HEK293 (cell line): ENCODE data around the gene KCNRG.

Source experiments
- BCL11B ChIP-seq: fragments of 450-650 bp; formaldehyde crosslinking; IDR thresholded peaks from 2 replicates; pipeline ENCODE4 v1.5.1; 2016; ENCODE audit warnings: low read depth, missing biosample characterization, missing genetic modification characterization
- EGR2 ChIP-seq: fragments of 450-650 bp; formaldehyde crosslinking; IDR thresholded peaks from 2 replicates; pipeline ENCODE4 v1.5.1; 2016; ENCODE audit warnings: low read depth, missing biosample characterization, missing genetic modification characterization
- GFI1B ChIP-seq: fragments of 450-650 bp; formaldehyde crosslinking; IDR thresholded peaks from 2 replicates; pipeline ENCODE4 v1.5.1; 2016; ENCODE audit warnings: missing biosample characterization, missing genetic modification characterization
- GLI2 ChIP-seq: fragments of 450-650 bp; formaldehyde crosslinking; IDR thresholded peaks from 2 replicates; pipeline ENCODE4; 2017; ENCODE audit warnings: missing biosample characterization, missing genetic modification characterization, low read depth, borderline replicate concordance
- HOXC10 ChIP-seq: sonication (generic); formaldehyde crosslinking; IDR thresholded peaks from 2 replicates; pipeline ENCODE4 v1.8.1; 2023; ENCODE audit warnings: mild to moderate bottlenecking, missing genetic modification reagents
- HOXD13 ChIP-seq: sonication (generic); formaldehyde crosslinking; IDR thresholded peaks from 2 replicates; pipeline ENCODE4 v1.8.0; 2022; ENCODE audit warnings: missing genetic modification reagents, borderline replicate concordance
- KLF10 ChIP-seq: fragments of 450-650 bp; IDR thresholded peaks from 2 replicates; pipeline ENCODE4 v1.5.1; 2018; ENCODE audit warnings: missing biosample characterization, mild to moderate bottlenecking, missing genetic modification characterization
- WT1 ChIP-seq: fragments of 450-650 bp; formaldehyde crosslinking; IDR thresholded peaks from 2 replicates; pipeline ENCODE4 v1.5.1; 2016; ENCODE audit warnings: missing biosample characterization, missing genetic modification characterization
- YY2 ChIP-seq: fragments of 450-650 bp; formaldehyde crosslinking; IDR thresholded peaks from 2 replicates; pipeline ENCODE4 v1.5.1; 2016; ENCODE audit warnings: missing biosample characterization, missing genetic modification characterization
- ZFP3 ChIP-seq: fragments of 450-650 bp; formaldehyde crosslinking; IDR thresholded peaks from 2 replicates; pipeline ENCODE4 v1.5.1; 2016; ENCODE audit warnings: low read depth, missing biosample characterization, missing genetic modification characterization
- ZNF157 ChIP-seq: fragments of 450-650 bp; formaldehyde crosslinking; IDR thresholded peaks from 2 replicates; pipeline ENCODE4 v1.5.1; 2016; ENCODE audit warnings: missing biosample characterization, missing genetic modification characterization
- ZNF169 ChIP-seq: fragments of 450-650 bp; formaldehyde crosslinking; IDR thresholded peaks from 2 replicates; pipeline ENCODE4 v1.5.1; 2016; ENCODE audit warnings: missing biosample characterization, missing genetic modification characterization
- ZNF214 ChIP-seq: fragments of 450-650 bp; formaldehyde crosslinking; IDR thresholded peaks from 2 replicates; pipeline ENCODE4 v1.5.1; 2017; ENCODE audit warnings: missing biosample characterization, mild to moderate bottlenecking, missing genetic modification characterization, borderline replicate concordance
- ZNF221 ChIP-seq: fragments of 450-650 bp; formaldehyde crosslinking; IDR thresholded peaks from 2 replicates; pipeline ENCODE4 v1.5.1; 2017; ENCODE audit warnings: missing biosample characterization, missing genetic modification characterization, borderline replicate concordance
- ZNF404 ChIP-seq: fragments of 450-650 bp; formaldehyde crosslinking; IDR thresholded peaks from 2 replicates; pipeline ENCODE4 v1.5.1; 2017; ENCODE audit warnings: missing biosample characterization, missing genetic modification characterization
- ZNF426 ChIP-seq: fragments of 450-650 bp; formaldehyde crosslinking; IDR thresholded peaks from 2 replicates; pipeline ENCODE4 v1.5.1; 2017; ENCODE audit warnings: missing biosample characterization, missing genetic modification characterization, mild to moderate bottlenecking, inconsistent platforms, moderate library complexity
- ZNF621 ChIP-seq: fragments of 450-650 bp; formaldehyde crosslinking; IDR thresholded peaks from 2 replicates; pipeline ENCODE4 v1.5.1; 2017; ENCODE audit warnings: missing biosample characterization, missing genetic modification characterization
- ZNF626 ChIP-seq: fragments of 450-650 bp; sonication (Bioruptor Pico); formaldehyde crosslinking; IDR thresholded peaks from 2 replicates; pipeline ENCODE4 v1.5.1; 2018; ENCODE audit warnings: missing biosample characterization, missing genetic modification characterization, inconsistent platforms
- ZNF629 ChIP-seq: fragments of 450-650 bp; formaldehyde crosslinking; IDR thresholded peaks from 2 replicates; pipeline ENCODE4 v1.5.1; 2017; ENCODE audit warnings: missing biosample characterization, missing genetic modification characterization
- ZNF792 ChIP-seq: fragments of 450-650 bp; formaldehyde crosslinking; IDR thresholded peaks from 2 replicates; pipeline ENCODE4 v1.5.1; 2016; ENCODE audit warnings: missing biosample characterization, missing genetic modification characterization
- TF ChIP-seq, protein P1 (sequence below): sonication (generic); formaldehyde crosslinking; IDR thresholded peaks from 2 replicates; pipeline ENCODE4 v1.8.1; 2022; ENCODE audit warnings: mild to moderate bottlenecking, moderate library complexity, missing genetic modification reagents
- TF ChIP-seq, protein P2 (sequence below): fragments of 450-650 bp; formaldehyde crosslinking; IDR thresholded peaks from 2 replicates; pipeline ENCODE4 v1.5.1; 2016; ENCODE audit warnings: missing biosample characterization, missing genetic modification characterization
- TF ChIP-seq, protein P3 (sequence below): fragments of 450-650 bp; formaldehyde crosslinking; IDR thresholded peaks from 2 replicates; pipeline ENCODE4 v1.5.1; 2016; ENCODE audit warnings: missing biosample characterization, missing genetic modification characterization
- TF ChIP-seq, protein P4 (sequence below): fragments of 450-650 bp; formaldehyde crosslinking; IDR thresholded peaks from 2 replicates; pipeline ENCODE4 v1.5.1; 2017; ENCODE audit warnings: missing biosample characterization, missing genetic modification characterization
- TF ChIP-seq, protein P5 (sequence below): fragments of 450-650 bp; formaldehyde crosslinking; IDR thresholded peaks from 2 replicates; pipeline ENCODE4 v1.5.1; 2017; ENCODE audit warnings: missing biosample characterization, missing genetic modification characterization
- TF ChIP-seq, protein P6 (sequence below): fragments of 450-650 bp; formaldehyde crosslinking; IDR thresholded peaks from 2 replicates; pipeline ENCODE4 v1.5.1; 2017; ENCODE audit warnings: missing biosample characterization, missing genetic modification characterization

KCNRG gene

DNA sequence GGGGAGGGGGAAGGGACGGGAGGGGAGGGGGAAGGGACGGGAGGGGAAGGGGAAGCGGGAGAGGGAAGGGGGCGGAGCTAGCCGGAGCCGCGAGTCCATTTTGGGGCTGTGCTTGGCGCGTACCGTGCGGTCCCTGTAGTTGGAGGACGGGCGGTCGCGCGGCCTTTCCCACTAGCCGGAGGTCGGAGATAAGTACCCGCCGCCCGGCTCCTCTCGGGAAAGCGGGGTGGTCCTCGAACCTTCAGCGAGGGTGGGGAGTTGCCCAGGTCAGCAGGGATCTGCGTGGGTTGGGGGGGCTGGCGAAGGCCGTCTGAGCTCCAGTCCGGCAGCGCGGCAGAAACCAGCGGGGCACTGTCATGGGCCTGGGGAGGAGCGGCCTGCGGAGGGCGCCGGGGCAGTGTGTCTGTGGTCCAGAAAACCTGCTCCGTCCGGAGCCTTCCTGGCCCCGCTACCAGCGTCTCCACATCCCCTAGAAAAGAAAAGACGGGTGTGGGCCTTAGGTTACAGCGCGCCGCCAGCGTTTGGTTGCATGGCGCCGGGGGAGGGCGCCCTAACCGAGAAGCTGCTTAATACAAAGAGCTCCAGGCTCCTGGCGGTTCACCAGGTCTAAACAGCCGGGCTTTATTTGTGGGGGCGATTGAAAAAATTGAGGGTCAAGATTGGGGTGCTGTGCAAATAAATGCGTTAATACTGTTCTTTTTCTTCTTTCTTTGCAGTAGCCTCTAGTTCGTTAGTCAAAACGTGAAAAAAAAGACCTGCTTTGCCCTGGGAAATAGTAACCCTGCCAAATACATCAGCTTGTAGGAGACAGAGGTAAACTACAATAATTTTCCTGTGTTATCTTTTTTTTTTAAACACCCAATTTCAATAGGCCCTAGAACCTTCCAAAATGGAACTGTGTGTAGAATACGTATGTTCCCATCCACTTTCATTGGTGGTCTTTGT lies 18.0 kb upstream of the KCNRG start, which contains the start of gene TRIM13 (continued):
- TF ChIP-seq, protein P1, sequence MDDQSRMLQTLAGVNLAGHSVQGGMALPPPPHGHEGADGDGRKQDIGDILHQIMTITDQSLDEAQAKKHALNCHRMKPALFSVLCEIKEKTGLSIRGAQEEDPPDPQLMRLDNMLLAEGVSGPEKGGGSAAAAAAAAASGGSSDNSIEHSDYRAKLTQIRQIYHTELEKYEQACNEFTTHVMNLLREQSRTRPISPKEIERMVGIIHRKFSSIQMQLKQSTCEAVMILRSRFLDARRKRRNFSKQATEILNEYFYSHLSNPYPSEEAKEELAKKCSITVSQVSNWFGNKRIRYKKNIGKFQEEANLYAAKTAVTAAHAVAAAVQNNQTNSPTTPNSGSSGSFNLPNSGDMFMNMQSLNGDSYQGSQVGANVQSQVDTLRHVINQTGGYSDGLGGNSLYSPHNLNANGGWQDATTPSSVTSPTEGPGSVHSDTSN: no peak
- TF ChIP-seq EGR2 (tag by site-specific recombination) (peak; percentile 32; the same call in 1 of the 2 replicates), ZNF792 (tag by site-specific recombination) (no peak), BCL11B (tag by site-specific recombination) (peak; percentile 79; the same call in 1 of the 2 replicates), ZNF221 (tag by site-specific recombination) (no peak), ZNF214 (tag by site-specific recombination) (no peak), GLI2 (tag by site-specific recombination) (no peak), GFI1B (tag by site-specific recombination) (no peak), ZNF426 (tag by site-specific recombination) (no peak), YY2 (tag by site-specific recombination) (no peak), ZFP3 (tag by site-specific recombination) (no peak), ZNF626 (tag by site-specific recombination) (no peak), ZNF621 (no peak), HOXC10 (no peak), HOXD13 (no peak), WT1 (peak; percentile 28), KLF10 (tag by site-specific recombination) (0 out of 2 replicates have a peak, but pooled peaks have one; percentile 15), ZNF157 (no peak), ZNF404 (tag by site-specific recombination) (no peak), ZNF169 (no peak), ZNF629 (tag by site-specific recombination) (peak; percentile 59)
- TF ChIP-seq, protein P2, sequence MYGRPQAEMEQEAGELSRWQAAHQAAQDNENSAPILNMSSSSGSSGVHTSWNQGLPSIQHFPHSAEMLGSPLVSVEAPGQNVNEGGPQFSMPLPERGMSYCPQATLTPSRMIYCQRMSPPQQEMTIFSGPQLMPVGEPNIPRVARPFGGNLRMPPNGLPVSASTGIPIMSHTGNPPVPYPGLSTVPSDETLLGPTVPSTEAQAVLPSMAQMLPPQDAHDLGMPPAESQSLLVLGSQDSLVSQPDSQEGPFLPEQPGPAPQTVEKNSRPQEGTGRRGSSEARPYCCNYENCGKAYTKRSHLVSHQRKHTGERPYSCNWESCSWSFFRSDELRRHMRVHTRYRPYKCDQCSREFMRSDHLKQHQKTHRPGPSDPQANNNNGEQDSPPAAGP (tag by site-specific recombination): peak; percentile 55; the same call in 1 of the 2 replicates
- TF ChIP-seq, protein P3, sequence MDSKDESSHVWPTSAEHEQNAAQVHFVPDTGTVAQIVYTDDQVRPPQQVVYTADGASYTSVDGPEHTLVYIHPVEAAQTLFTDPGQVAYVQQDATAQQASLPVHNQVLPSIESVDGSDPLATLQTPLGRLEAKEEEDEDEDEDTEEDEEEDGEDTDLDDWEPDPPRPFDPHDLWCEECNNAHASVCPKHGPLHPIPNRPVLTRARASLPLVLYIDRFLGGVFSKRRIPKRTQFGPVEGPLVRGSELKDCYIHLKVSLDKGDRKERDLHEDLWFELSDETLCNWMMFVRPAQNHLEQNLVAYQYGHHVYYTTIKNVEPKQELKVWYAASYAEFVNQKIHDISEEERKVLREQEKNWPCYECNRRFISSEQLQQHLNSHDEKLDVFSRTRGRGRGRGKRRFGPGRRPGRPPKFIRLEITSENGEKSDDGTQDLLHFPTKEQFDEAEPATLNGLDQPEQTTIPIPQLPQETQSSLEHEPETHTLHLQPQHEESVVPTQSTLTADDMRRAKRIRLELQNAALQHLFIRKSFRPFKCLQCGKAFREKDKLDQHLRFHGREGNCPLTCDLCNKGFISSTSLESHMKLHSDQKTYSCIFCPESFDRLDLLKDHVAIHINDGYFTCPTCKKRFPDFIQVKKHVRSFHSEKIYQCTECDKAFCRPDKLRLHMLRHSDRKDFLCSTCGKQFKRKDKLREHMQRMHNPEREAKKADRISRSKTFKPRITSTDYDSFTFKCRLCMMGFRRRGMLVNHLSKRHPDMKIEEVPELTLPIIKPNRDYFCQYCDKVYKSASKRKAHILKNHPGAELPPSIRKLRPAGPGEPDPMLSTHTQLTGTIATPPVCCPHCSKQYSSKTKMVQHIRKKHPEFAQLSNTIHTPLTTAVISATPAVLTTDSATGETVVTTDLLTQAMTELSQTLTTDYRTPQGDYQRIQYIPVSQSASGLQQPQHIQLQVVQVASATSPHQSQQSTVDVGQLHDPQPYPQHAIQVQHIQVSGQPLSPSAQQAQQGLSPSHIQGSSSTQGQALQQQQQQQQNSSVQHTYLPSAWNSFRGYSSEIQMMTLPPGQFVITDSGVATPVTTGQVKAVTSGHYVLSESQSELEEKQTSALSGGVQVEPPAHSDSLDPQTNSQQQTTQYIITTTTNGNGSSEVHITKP (tag by site-specific recombination): peak; percentile 19; the same call in 1 of the 2 replicates
- TF ChIP-seq, protein P4, sequence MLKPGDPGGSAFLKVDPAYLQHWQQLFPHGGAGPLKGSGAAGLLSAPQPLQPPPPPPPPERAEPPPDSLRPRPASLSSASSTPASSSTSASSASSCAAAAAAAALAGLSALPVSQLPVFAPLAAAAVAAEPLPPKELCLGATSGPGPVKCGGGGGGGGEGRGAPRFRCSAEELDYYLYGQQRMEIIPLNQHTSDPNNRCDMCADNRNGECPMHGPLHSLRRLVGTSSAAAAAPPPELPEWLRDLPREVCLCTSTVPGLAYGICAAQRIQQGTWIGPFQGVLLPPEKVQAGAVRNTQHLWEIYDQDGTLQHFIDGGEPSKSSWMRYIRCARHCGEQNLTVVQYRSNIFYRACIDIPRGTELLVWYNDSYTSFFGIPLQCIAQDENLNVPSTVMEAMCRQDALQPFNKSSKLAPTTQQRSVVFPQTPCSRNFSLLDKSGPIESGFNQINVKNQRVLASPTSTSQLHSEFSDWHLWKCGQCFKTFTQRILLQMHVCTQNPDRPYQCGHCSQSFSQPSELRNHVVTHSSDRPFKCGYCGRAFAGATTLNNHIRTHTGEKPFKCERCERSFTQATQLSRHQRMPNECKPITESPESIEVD (tag by site-specific recombination): no peak
- TF ChIP-seq, protein P5, sequence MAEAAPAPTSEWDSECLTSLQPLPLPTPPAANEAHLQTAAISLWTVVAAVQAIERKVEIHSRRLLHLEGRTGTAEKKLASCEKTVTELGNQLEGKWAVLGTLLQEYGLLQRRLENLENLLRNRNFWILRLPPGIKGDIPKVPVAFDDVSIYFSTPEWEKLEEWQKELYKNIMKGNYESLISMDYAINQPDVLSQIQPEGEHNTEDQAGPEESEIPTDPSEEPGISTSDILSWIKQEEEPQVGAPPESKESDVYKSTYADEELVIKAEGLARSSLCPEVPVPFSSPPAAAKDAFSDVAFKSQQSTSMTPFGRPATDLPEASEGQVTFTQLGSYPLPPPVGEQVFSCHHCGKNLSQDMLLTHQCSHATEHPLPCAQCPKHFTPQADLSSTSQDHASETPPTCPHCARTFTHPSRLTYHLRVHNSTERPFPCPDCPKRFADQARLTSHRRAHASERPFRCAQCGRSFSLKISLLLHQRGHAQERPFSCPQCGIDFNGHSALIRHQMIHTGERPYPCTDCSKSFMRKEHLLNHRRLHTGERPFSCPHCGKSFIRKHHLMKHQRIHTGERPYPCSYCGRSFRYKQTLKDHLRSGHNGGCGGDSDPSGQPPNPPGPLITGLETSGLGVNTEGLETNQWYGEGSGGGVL (tag by site-specific recombination): no peak; the same call in 1 of the 2 replicates
- TF ChIP-seq, protein P6, sequence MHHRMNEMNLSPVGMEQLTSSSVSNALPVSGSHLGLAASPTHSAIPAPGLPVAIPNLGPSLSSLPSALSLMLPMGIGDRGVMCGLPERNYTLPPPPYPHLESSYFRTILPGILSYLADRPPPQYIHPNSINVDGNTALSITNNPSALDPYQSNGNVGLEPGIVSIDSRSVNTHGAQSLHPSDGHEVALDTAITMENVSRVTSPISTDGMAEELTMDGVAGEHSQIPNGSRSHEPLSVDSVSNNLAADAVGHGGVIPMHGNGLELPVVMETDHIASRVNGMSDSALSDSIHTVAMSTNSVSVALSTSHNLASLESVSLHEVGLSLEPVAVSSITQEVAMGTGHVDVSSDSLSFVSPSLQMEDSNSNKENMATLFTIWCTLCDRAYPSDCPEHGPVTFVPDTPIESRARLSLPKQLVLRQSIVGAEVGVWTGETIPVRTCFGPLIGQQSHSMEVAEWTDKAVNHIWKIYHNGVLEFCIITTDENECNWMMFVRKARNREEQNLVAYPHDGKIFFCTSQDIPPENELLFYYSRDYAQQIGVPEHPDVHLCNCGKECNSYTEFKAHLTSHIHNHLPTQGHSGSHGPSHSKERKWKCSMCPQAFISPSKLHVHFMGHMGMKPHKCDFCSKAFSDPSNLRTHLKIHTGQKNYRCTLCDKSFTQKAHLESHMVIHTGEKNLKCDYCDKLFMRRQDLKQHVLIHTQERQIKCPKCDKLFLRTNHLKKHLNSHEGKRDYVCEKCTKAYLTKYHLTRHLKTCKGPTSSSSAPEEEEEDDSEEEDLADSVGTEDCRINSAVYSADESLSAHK (tag by site-specific recombination): no peak
